GM08714 (cell line): ENCODE measurements around the gene RMI2.

ENCODE experiments used
- H3K4me3 ChIP-seq: fragments of 200-500 bp; sonication (Bioruptor generic); 2 replicates; pipeline ENCODE4 v1.5.1; 2014; ENCODE audit warnings: mild to moderate bottlenecking, low read length, inconsistent platforms
- ZNF274 ChIP-seq: IDR thresholded peaks from 2 replicates; pipeline ENCODE4 v1.6.1; 2012; ENCODE audit warnings: mild to moderate bottlenecking, low read depth, low read length

The RMI2 gene

GRCh38 chr16:11329891-11330290 lies 15.4 kb upstream of the RMI2 start:
- H3K4me3 ChIP-seq: no peak overlapping the region
- no peak for TF ChIP-seq ZNF274

DNA sequence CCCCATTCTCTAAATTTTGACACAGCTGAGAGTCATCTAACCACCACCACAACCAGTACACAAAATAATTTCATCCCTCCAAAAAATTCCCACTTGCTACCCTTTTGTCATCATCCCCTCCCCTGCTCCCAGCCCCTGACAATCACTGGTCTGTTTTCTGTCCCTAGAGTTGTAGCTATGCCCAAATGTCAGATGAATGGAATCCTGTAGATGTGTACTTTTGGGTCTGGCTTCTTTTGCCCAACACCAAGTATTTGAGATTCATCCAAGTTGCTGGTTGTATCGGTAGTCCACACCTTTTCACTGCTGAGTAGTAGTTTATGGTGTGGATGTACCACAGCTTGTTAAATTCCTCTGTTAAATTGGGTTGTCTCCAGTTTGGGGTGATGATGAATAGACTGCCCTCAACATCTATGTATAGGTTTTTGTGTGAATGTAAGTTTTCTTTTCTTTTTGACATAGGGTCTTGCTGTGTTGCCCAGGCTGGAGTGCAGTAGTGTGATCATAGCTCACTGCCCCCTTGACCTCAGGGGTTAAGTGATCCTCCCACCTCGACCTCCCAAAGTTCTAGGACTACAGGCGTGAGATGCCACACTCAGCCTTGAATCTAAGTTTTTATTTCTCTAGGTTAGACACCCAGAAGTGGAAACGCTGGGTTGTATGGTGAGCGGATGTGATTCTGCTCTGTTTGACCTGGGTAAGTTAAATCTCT lies 14.6 kb upstream of the RMI2 start:
- no peak for TF ChIP-seq ZNF274
- H3K4me3 ChIP-seq: no peak overlapping the region

DNA sequence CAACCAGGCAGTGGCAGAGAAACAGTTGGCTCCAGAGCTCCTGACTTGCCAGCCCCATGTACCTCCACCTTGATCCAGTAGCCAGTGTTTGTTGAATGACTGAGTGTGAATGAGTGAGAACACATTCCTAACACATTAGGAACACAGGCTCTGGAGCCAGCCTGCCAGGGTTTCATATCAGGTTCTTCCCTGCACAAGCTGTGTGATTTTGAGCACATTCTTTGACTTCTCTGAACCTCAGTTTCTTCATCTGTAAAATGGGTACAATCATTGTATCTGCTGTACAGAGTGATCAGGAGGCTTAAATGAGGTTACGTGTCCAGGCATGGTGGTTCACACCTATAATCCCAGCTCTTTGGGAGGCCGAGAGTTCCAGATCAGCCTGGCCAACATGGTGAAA lies 13.3 kb upstream of the RMI2 start:
- no peak for TF ChIP-seq ZNF274

GRCh38 chr16:11333010-11333409 lies 12.2 kb upstream of the RMI2 start:
- no peak overlapping the region for H3K4me3 ChIP-seq
- TF ChIP-seq ZNF274: no peak

More for the DNA sequence above, 13.3 kb upstream of the RMI2 start:
- no peak overlapping the region for H3K4me3 ChIP-seq

DNA sequence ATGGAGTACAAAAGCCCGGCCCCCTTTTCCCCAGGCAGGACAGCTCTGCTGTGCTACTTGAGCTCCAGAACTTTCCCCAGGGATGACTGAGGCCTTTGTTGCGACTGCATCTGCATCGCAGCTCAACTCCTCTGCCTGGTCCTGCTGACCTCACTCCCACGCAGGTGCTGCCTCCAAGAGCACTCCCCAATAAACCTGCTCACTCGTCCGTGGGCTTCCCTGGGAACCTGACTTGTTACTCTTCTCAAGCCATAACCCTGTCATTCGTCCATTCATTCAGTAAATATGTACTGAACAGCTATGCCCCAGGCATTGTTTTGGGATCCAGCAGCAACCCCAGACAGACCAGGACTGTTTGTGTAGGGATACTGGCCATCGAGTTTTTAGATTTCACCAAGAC lies 11.6 kb upstream of the RMI2 start:
- TF ChIP-seq ZNF274: no peak
- no peak overlapping the region for H3K4me3 ChIP-seq

DNA sequence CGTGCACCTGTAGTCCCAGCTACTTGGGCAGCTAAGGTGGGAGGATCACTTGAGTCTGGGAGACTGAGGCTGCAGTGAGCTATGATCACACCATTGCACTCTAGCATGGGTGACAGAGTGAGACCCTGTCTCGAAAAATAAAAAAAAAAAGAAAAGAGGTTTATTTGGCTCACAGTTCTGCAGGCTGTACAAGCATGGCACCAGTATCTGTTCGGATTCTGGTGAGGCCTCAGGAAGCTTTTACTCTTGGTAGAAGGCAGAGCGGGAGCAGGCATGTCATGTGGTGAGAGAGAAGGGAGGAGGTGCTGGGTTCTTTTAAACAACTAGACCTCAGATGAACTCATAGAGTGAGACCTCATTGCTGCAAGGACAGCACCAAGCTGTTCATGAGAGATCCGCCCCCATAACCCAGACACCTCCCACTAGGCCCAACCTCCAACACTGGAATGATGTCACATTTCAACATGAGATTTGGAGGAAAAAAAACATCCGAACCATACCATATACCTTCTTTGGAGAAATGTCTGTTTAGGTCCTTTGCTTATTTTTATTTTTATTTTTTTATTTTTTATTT lies 10.3 kb upstream of the RMI2 start:
- H3K4me3 ChIP-seq: no peak overlapping the region
- no peak for TF ChIP-seq ZNF274

- TF ChIP-seq ZNF274: no peak
- no peak overlapping the region for H3K4me3 ChIP-seq
Observed at GRCh38 chr16:11339075-11339474, 6.2 kb upstream of the RMI2 start.

GRCh38 chr16:11340710-11341109 lies 4.5 kb upstream of the RMI2 start:
- no peak overlapping the region for H3K4me3 ChIP-seq

GRCh38 chr16:11341371-11341770 lies 3.9 kb upstream of the RMI2 start:
- H3K4me3 ChIP-seq: no peak overlapping the region
- no peak for TF ChIP-seq ZNF274

More at GRCh38 chr16:11340710-11341109, 4.5 kb upstream of the RMI2 start:
- TF ChIP-seq ZNF274: no peak

DNA sequence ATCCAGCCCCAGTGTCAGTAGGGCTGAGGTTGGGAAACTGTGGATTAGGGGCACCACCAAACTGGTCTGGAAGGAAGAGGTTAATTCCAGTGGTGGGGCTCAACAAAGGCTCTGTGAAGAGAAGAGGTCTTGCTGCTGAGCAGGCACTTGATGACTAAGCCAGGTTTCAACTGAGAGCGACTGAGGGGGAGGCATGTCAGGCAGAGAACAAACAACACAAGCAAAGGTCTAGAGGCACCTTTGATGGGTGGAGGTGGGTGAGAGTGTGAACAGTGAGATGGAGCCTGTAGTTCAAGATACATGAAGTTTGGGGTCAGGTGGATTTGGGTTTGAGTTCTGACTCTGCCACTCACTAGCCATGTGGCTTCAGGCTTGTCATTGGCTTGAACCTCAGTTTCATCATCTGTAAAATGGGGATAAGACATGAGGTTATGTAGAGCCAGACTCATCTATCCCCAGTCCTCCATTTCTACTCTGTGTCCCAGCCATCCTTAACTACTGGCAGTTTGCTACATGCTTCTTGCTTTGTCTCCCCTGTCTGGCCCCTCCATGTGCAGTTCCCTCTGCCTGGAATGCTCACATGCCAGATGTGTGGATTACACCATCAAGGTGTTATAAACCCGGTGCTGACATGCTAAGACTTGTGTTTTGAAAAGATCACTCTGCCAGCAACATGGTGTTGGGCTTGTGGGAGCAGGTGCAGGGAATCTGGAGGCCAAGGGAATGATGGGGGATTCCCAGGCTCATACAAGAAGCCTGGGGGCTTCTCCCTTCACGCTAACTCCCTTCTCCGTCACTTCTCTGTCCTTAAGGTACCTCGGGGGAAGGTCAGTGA lies 3.0 kb upstream of the RMI2 start:
- TF ChIP-seq ZNF274: no peak
- no peak overlapping the region for H3K4me3 ChIP-seq

DNA sequence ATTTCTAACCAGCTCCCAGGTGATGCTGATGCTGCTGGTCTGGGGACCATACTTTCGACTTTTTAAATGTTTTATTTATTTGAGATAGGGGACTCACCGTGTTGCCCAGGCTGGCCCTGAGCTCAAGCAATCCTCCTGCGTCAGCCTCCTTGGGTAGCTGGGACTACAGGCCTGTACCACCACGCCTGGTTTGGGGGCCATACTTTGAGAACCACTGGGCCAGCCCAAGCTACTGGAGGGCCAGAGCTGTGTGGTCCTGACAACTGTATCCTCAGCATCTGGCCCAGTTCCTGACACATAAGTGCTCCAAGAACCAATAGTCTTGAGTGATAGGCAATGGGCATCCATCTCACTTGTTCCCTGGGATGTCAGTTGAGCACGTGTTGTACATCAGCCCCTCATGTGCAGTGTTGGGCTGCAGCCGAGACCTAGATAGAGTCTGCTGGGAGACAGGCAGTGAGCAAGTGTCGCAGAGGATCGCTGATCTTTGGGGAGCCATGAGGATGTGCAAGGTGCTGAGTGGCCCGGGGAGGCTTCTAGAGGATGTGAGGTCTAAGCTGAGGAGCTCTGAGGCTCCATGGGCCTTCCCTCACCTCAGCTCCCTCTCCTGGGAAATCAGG lies 1.6 kb downstream of the RMI2 start:
- H3K4me3 ChIP-seq: no peak overlapping the region
- TF ChIP-seq ZNF274: no peak

DNA sequence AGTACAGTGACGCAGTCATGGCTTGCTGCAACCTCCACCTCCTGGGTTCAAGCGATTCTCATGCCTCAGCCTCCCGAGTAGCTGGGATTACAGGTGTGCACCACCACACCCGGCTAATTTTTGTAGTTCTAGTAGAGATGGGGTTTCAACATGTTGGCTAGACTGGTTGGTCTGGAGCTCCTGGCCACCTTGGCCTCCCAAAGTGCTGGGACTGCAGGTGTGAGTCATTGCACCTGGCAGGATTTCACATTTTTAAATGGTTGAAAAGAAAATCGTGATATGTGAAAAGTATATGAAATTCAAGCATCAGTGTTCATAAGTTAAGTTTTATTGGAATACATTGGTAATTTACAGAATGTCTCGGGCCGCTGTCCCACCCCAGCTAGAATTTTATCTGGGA lies 2.6 kb downstream of the RMI2 start:
- TF ChIP-seq ZNF274: no peak

DNA sequence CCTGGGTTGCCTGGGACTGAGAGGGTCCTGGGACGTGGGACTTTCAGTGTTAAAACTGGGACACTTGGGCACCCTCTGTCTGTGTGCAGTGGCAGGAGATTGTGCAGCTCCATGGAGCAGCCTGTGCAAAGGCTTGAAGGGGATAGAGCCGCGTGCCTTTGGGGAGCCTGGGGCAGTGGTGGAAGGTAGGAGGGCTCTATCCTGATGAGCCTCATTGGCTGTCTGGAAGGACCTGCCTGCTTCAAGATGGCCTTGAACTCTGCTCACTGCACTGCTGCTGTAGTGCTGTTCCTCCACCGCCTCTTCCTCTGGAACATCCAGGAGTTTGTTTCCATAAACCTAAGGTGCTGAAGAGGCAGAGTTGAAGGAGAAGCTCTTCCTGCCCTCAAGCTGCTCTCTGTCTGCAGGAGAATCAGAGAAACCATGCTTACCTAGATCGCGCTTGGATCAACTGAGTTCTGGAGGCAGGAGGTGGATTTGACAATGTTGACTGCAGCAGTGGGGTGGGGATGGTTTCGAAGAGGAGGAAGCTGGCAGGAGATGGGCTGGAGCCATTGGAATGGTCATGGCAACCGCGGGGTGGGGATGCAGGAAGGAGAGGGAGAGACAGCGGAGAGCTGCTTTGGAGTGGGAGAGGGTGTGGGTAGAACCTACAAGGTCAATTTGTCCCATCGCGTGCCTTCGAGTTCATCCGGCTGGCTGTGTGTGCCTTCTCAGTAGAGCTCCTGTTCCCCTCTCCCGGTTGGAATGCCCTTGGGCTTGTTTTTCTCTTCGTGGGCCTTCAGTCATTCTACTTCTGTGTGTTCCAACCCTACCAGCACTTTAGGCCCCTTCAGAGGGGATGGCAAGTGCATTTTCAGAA lies 3.7 kb downstream of the RMI2 start:
- TF ChIP-seq ZNF274: no peak
- H3K4me3 ChIP-seq: no peak overlapping the region

More for the DNA sequence above, 2.6 kb downstream of the RMI2 start:
- no peak overlapping the region for H3K4me3 ChIP-seq
